ENCODE results near the gene HS1BP3. TPM values are rescaled to one million over a fixed set of nuclear protein-coding genes. Genes with fewer than 3 reads are reported as not detected.

The HS1BP3 gene
- total and polyA plus RNA-seq, 9 of the 15 experiments (the other 6 are each of a cell fraction or from before 2014, with no cell fraction given), result 0.41 to 8.3 (median 5.9) TPM

DNA sequence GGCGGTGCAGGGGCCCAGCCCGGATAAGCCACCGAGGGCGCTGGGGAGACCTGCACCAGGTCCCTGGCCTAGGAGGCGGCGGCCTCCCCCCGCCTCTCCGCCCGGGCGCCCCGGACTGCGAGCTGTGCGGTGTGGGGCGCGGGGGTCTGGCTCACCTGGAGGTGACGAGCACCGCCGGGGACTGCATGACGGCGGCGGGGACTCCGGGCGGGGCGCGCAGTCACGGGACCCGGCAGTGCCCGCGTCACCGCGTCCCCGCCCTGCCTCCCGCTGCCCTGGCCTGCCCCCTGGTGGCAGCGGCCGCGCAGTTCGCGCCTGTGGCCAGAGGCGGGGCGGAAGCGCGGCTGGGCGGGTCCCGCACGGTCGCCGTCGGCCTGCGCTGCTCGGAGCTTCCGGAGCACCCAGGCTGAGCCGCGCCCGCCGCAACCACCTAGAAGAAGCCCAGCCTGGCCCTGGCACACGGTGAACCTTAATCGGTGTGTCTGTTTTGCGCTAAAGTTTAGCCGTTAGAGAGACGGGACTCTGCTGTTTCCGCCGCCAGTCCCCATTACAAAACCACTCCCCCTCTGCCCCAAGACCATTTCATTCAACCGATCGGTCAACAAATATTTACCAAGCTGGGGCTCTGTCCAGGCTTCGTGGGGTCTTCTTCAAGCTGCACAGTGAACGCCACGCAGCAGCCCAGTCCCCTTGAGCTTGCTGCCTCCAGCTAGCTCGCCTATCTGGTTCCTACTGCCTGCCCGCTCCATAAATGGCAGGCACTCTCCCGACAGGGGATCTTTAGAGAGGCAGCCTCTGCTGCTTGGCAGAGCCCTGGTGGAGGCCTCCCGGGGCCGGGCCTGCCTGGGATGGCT, at the start of gene HS1BP3 (continued):
- TF ChIP-seq NR2C2 (CRISPR knock-in tag; IDR thresholded peaks at IDR 0.05) (no peak; the same call in 1 of the 2 replicates), NR2C2 (tag; IDR thresholded peaks at IDR 0.05) (peak; percentile 48; the same call in 1 of the 2 replicates), CAMTA2 (CRISPR knock-in tag; conservative IDR thresholded peaks at IDR 0.05) (no peak), ZNF384 (IDR thresholded peaks at IDR 0.05; ENCODE audit: low read depth, low read length) (peak; percentile 49; the same call in 1 of the 2 replicates), KDM5B (IDR thresholded peaks at IDR 0.05; ENCODE audit: insufficient replicate concordance, low read depth, low read length) (peak; percentile 71), NR1H2 (CRISPR knock-in tag; IDR thresholded peaks at IDR 0.05) (no peak), ZBTB17 (CRISPR knock-in tag; IDR thresholded peaks at IDR 0.05) (no peak; the same call in 1 of the 2 replicates), FOSL1 (tag; conservative IDR thresholded peaks at IDR 0.05) (no peak; the same call in 1 of the 2 replicates), HDAC6 (IDR thresholded peaks at IDR 0.05; ENCODE audit: low read depth, low read length) (no peak), ERF (CRISPR knock-in tag; IDR thresholded peaks at IDR 0.05) (no peak), NCOA4 (IDR thresholded peaks at IDR 0.05; ENCODE audit: partially characterized antibody) (no peak), ZC3H11A (IDR thresholded peaks at IDR 0.05; ENCODE audit: low read depth, low read length) (no peak; the same call in 1 of the 2 replicates), ZNF707 (CRISPR knock-in tag; conservative IDR thresholded peaks at IDR 0.05) (no peak), HMG20B (CRISPR knock-in tag; IDR thresholded peaks at IDR 0.05) (no peak), MTA3 (IDR thresholded peaks at IDR 0.05; ENCODE audit: borderline replicate concordance) (peak; percentile 71; the same call in 1 of the 2 replicates)
- TF ChIP-seq, protein P1, sequence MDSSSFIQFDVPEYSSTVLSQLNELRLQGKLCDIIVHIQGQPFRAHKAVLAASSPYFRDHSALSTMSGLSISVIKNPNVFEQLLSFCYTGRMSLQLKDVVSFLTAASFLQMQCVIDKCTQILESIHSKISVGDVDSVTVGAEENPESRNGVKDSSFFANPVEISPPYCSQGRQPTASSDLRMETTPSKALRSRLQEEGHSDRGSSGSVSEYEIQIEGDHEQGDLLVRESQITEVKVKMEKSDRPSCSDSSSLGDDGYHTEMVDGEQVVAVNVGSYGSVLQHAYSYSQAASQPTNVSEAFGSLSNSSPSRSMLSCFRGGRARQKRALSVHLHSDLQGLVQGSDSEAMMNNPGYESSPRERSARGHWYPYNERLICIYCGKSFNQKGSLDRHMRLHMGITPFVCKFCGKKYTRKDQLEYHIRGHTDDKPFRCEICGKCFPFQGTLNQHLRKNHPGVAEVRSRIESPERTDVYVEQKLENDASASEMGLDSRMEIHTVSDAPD (CRISPR knock-in tag; IDR thresholded peaks at IDR 0.05), result no peak
- TF ChIP-seq, protein P2, sequence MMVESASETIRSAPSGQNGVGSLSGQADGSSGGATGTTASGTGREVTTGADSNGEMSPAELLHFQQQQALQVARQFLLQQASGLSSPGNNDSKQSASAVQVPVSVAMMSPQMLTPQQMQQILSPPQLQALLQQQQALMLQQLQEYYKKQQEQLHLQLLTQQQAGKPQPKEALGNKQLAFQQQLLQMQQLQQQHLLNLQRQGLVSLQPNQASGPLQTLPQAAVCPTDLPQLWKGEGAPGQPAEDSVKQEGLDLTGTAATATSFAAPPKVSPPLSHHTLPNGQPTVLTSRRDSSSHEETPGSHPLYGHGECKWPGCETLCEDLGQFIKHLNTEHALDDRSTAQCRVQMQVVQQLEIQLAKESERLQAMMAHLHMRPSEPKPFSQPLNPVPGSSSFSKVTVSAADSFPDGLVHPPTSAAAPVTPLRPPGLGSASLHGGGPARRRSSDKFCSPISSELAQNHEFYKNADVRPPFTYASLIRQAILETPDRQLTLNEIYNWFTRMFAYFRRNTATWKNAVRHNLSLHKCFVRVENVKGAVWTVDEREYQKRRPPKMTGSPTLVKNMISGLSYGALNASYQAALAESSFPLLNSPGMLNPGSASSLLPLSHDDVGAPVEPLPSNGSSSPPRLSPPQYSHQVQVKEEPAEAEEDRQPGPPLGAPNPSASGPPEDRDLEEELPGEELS (CRISPR knock-in tag; IDR thresholded peaks at IDR 0.05; ENCODE audit: borderline replicate concordance), result no peak
- TF ChIP-seq, protein P3, sequence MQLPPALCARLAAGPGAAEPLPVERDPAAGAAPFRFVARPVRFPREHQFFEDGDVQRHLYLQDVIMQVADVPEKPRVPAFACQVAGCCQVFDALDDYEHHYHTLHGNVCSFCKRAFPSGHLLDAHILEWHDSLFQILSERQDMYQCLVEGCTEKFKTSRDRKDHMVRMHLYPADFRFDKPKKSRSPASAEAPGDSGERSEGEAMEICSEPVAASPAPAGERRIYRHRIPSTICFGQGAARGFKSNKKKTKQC (CRISPR knock-in tag; IDR thresholded peaks at IDR 0.05), result no peak
- TF ChIP-seq, protein P4, sequence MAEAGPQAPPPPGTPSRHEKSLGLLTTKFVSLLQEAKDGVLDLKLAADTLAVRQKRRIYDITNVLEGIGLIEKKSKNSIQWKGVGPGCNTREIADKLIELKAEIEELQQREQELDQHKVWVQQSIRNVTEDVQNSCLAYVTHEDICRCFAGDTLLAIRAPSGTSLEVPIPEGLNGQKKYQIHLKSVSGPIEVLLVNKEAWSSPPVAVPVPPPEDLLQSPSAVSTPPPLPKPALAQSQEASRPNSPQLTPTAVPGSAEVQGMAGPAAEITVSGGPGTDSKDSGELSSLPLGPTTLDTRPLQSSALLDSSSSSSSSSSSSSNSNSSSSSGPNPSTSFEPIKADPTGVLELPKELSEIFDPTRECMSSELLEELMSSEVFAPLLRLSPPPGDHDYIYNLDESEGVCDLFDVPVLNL (CRISPR knock-in tag; IDR thresholded peaks at IDR 0.05; ENCODE audit: low read depth), result no peak
- TF ChIP-seq, protein P5, sequence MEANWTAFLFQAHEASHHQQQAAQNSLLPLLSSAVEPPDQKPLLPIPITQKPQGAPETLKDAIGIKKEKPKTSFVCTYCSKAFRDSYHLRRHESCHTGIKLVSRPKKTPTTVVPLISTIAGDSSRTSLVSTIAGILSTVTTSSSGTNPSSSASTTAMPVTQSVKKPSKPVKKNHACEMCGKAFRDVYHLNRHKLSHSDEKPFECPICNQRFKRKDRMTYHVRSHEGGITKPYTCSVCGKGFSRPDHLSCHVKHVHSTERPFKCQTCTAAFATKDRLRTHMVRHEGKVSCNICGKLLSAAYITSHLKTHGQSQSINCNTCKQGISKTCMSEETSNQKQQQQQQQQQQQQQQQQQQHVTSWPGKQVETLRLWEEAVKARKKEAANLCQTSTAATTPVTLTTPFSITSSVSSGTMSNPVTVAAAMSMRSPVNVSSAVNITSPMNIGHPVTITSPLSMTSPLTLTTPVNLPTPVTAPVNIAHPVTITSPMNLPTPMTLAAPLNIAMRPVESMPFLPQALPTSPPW (CRISPR knock-in tag; IDR thresholded peaks at IDR 0.05), result peak; percentile 90
